Measurements from ENCODE around the gene TMEM106A. TPM values are rescaled to one million over a fixed set of nuclear protein-coding genes. Genes with fewer than 3 reads are reported as not detected.

Gene TMEM106A
- total and polyA plus RNA-seq, 2 of the 13 experiments (the other 11 are each of a cell fraction or from before 2014, with no cell fraction given) = 16.9 to 35.9 TPM

- TF ChIP-seq ZNF710 (CRISPR knock-in tag; IDR thresholded peaks at IDR 0.05; ENCODE audit: borderline replicate concordance) (peak; percentile 88; the same call in 1 of the 2 replicates), CAMTA2 (CRISPR knock-in tag; IDR thresholded peaks at IDR 0.05; ENCODE audit: borderline replicate concordance) (peak; percentile 29; the same call in 1 of the 2 replicates), MBD4 (IDR thresholded peaks at IDR 0.05; ENCODE audit: borderline replicate concordance, low read length) (peak; percentile 45; the same call in 1 of the 2 replicates), RARG (CRISPR knock-in tag; IDR thresholded peaks at IDR 0.05; ENCODE audit: low read depth) (peak; percentile 78; the same call in 1 of the 2 replicates), TAF15 (IDR thresholded peaks at IDR 0.05; ENCODE audit: low read depth, low read length, poor library complexity, severe bottlenecking) (no peak), HMGXB3 (CRISPR knock-in tag; IDR thresholded peaks at IDR 0.05; ENCODE audit: borderline replicate concordance) (0 out of 2 replicates have a peak, but pooled peaks have one; percentile 70), ZNF609 (CRISPR knock-in tag; IDR thresholded peaks at IDR 0.05; ENCODE audit: borderline replicate concordance) (peak; percentile 76), CHCHD3 (CRISPR knock-in tag; IDR thresholded peaks at IDR 0.05) (no peak), WIZ (CRISPR knock-in tag; IDR thresholded peaks at IDR 0.05) (0 out of 2 replicates have a peak, but pooled peaks have one; percentile 18), SMARCE1 (IDR thresholded peaks at IDR 0.05; ENCODE audit: borderline replicate concordance) (no peak), ZNF788 (CRISPR knock-in tag; IDR thresholded peaks at IDR 0.05; ENCODE audit: borderline replicate concordance) (peak; percentile 77; the same call in 1 of the 2 replicates), ZNF790 (CRISPR knock-in tag; IDR thresholded peaks at IDR 0.05; ENCODE audit: borderline replicate concordance) (peak; percentile 79; the same call in 1 of the 2 replicates), ZSCAN25 (CRISPR knock-in tag; IDR thresholded peaks at IDR 0.05) (peak; percentile 70; the same call in 1 of the 2 replicates), HOXA5 (CRISPR knock-in tag; IDR thresholded peaks at IDR 0.05) (0 out of 2 replicates have a peak, but pooled peaks have one; percentile 65), MTERF4 (CRISPR knock-in tag; IDR thresholded peaks at IDR 0.05) (no peak; the same call in none of the 2 replicates)
Observed at GRCh38 chr17:43216762-43217613, 5.3 kb downstream of the TMEM106A start (continued).

Measured in HepG2 (cell line).